NB4 (cell line): ENCODE results near the gene MATK.
"Not testable (repeated sequence)": the region's sequence is repeated elsewhere in the genome, so short reads cannot be mapped to it uniquely, and the experiment has no call there.

Source experiments
- DNase-seq: peaks from one replicate; pipeline ENCODE4 v3.0.0; 2010; ENCODE audit warnings: low read depth
- H3K4me3 ChIP-seq: one replicate; pipeline ENCODE4 v1.5.1; 2011; ENCODE audit warnings: mild to moderate bottlenecking, low read depth, low read length, moderate library complexity
- MYC ChIP-seq: IDR thresholded peaks from 2 replicates; pipeline ENCODE4 v1.6.1; 2011; ENCODE audit warnings: low read depth, low read length
- POLR2A ChIP-seq: IDR thresholded peaks from 2 replicates; pipeline ENCODE4 v1.6.1; 2011; ENCODE audit warnings: mild to moderate bottlenecking; ENCODE audit not compliant: insufficient read length; ENCODE audit errors: extremely low read depth
- TF ChIP-seq, protein P1 (sequence below): IDR thresholded peaks from 2 replicates; pipeline ENCODE4 v1.6.1; 2011; ENCODE audit warnings: low read depth, low read length
- TF ChIP-seq, protein P2 (sequence below): IDR thresholded peaks from one replicate; pipeline ENCODE4 v1.5.1; 2012; ENCODE audit warnings: low read depth, low read length

The MATK gene

DNA sequence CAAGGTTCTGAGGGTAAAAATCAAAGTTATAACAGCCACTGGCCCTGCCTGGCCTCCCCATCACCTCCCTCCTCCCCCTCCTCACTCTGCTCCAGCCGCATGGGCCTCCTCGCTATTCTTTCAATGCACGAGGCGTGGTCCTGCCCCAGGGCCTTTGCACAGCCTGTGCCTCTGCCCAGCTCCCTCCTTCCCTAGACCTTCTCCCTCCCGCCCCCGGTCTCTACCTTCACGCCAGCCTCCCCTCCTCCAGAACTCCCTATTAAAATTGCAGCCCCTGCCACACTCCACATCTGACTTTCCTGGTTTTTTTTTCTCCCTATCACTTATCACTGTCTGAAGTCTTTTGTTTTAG is 17.5 kb downstream of the MATK start:
- no peak for DNase-seq

DNA sequence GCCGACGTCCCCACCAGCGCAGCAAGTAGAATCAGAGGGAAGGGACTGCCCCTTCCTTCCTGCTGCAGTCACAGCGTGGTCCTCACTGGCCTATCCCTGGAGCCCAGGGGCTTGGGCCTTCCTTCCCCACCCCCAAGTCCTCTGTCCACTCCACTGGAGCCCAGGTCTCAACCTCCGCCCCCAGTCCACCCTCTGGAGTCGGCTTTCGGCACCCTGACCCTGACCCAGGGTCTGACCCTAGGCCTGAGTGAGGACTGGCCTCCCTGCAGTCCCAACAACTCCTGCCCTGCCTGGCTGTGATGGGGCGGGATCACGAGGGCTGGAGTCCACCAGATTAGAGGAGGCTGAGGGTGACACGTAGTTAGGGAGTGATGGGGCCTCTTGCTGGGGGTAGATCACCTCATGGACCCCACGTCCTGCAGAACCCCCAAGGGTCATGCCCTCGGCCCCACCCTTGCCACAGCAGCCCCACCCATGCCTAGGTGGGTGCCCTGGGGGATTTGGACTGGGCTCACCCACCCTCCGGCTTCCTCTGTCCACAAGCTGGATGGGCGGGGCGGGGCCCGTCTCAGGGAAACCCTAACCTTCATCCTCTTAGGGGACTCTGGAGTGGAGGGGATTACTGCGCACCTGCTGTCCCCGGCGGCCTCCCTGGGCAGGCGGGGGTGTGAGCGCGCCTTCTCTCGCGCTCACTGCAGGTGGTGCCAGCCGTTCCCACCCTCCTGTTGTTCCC is 18.0 kb downstream of the MATK start:
- TF ChIP-seq, protein P1, sequence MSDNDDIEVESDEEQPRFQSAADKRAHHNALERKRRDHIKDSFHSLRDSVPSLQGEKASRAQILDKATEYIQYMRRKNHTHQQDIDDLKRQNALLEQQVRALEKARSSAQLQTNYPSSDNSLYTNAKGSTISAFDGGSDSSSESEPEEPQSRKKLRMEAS: no peak
- TF ChIP-seq, protein P2, sequence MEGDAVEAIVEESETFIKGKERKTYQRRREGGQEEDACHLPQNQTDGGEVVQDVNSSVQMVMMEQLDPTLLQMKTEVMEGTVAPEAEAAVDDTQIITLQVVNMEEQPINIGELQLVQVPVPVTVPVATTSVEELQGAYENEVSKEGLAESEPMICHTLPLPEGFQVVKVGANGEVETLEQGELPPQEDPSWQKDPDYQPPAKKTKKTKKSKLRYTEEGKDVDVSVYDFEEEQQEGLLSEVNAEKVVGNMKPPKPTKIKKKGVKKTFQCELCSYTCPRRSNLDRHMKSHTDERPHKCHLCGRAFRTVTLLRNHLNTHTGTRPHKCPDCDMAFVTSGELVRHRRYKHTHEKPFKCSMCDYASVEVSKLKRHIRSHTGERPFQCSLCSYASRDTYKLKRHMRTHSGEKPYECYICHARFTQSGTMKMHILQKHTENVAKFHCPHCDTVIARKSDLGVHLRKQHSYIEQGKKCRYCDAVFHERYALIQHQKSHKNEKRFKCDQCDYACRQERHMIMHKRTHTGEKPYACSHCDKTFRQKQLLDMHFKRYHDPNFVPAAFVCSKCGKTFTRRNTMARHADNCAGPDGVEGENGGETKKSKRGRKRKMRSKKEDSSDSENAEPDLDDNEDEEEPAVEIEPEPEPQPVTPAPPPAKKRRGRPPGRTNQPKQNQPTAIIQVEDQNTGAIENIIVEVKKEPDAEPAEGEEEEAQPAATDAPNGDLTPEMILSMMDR: no peak
- no peak for TF ChIP-seq MYC
- TF ChIP-seq POLR2A: no peak
- no peak overlapping the region for H3K4me3 ChIP-seq
- DNase-seq: no peak

More for the DNA sequence above, 17.5 kb downstream of the MATK start:
- no peak overlapping the region for H3K4me3 ChIP-seq
- TF ChIP-seq POLR2A (no peak), MYC (no peak)
- TF ChIP-seq, protein P2: no peak
- TF ChIP-seq, protein P1: no peak

DNA sequence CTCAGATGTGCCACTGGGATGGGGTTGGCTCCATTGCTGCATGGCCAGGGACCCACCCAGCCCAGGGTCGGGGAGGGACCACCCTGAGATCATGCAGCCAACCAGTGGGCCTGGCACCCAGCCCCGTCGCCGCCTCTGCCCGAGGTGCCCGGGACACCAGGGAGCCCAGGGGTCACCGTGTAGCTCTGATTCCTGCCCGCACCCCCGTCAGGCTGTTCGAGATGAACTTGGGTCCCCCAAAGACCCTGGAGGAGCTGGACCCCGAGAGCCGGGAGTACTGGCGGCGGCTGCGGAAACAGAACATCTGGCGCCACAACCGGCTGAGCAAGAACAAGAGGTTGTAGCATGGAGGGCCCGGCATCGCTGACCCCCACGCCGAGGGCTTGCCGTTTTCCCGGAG is 19.1 kb downstream of the MATK start:
- no peak overlapping the region for H3K4me3 ChIP-seq
- DNase-seq: no peak
- TF ChIP-seq, protein P1: no peak
- TF ChIP-seq, protein P2: no peak
- TF ChIP-seq MYC: no peak
- no peak for TF ChIP-seq POLR2A

DNA sequence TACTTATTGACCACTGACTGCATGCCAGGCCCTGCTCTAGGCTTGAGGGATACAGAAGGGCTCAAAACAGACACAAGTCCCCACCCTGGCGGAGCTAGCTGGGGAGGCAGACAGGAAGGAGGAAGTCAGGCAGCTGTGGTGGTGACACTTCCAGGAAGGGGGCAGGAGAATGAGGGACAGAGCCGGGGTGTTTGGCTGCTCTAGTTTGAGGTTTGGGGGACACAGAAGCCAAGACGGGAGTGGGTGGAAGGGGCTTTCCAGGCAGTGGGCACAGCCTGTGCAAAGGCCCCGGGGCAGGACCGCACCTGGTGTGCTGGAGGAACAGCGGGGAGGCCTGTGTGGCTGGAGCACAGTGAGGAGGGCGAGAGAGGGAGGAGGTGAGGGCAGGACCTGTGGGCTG is 19.7 kb downstream of the MATK start:
- no peak overlapping the region for H3K4me3 ChIP-seq
- TF ChIP-seq, protein P2: no peak
- TF ChIP-seq, protein P1: no peak
- no peak for TF ChIP-seq POLR2A
- no peak for TF ChIP-seq MYC
- no peak for DNase-seq

DNA sequence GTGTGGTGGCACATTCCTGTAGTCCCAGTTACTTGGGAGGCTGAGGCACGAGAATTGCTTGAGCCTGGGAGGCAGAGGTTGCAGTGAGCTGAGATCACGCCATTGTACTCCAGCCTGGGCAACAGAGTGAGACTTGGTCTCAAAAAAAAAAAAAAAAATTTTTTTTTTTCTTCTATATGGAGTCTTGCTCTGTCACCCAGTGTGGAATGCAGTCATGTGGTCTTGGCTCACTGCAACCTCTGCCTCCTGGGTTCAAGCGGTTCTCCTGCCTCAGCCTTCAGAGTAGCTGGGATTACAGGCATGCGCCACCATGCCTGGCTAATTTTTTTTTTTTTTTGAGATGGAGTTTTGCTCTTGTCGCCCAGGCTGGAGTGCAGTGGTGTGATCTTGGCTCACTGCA is 20.4 kb downstream of the MATK start:
- not testable (repeated sequence) for DNase-seq, H3K4me3 ChIP-seq

DNA sequence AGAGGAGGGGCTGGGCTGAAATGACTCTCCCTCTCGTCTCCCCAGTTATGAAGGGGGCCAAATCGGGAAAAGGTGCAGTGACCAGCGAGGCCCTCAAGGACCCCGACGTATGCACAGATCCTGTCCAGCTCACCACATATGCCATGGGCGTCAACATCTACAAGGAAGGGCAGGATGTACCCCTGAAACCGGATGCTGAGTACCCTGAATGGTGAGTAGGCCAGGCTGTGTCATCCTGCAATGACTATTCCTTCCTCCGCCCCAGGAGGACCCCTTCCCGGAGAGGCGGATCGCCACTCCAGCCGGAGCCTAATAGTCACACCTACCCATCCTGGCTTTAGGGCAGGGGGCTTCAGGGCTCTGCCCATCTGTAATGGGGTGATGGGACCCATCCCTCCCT is 21.1 kb downstream of the MATK start:
- TF ChIP-seq, protein P1: no peak
- no peak for TF ChIP-seq POLR2A
- TF ChIP-seq, protein P2: no peak
- TF ChIP-seq MYC: no peak
- no peak for DNase-seq

More for the DNA sequence above, 21.1 kb downstream of the MATK start:
- H3K4me3 ChIP-seq: no peak overlapping the region
